HepG2 (cell line): Measurements from ENCODE around the gene IL32. TPM values are rescaled to one million over a fixed set of nuclear protein-coding genes. Genes with fewer than 3 reads are reported as not detected.
"Not testable (repeated sequence)": the region's sequence is repeated elsewhere in the genome, so short reads cannot be mapped to it uniquely, and the experiment has no call there.

Experiments used
- ATAC-seq: fragments of 200-7000 bp; cut with Tn5 transposase; 3 replicates; pipeline ENCODE4 v1.9.1; 2020; ENCODE audit warnings: mild to moderate bottlenecking, moderate library complexity
- BruUV-seq: library from RNA; stranded (reverse); fragments of 400-500 nt; replicated peaks from 2 replicates; lab custom pipeline; 2021; lab: Mats Ljungman, UMichigan
- CTCF ChIA-PET: fragments of 300-600 bp; formaldehyde crosslinking; extraction: SDS; loops from one replicate; lab custom pipeline; 2021; ENCODE audit warnings: low total read pairs, inconsistent platforms, low intra/inter-chr PET ratio; lab: Yijun Ruan, JAX
- POLR2A ChIA-PET: fragments of 350-600 bp; sonication (Branson Sonifier 250); formaldehyde crosslinking; loops from one replicate; lab custom pipeline; 2020; ENCODE audit warnings: antibody characterized with exemption, inconsistent platforms; lab: Yijun Ruan, JAX
- DNase-seq: peaks from one replicate; pipeline ENCODE4 v3.0.0-alpha.2; 2015; ENCODE audit warnings: low spot score
- FAIRE-seq: peaks from 3 replicates; lab custom pipeline; 2011; peaks lifted over from hg19 to GRCh38; lab: Jason Lieb, UNC
- H2AFZ ChIP-seq: one replicate; pipeline ENCODE4 v1.6.1; 2011; ENCODE audit warnings: low read length, inconsistent platforms
- H3K27ac ChIP-seq: fragments of 300-600 bp; 3 replicates; pipeline ENCODE4 v1.8.0; 2011; ENCODE audit warnings: mixed run types, mild to moderate bottlenecking, mixed read lengths, low read length, inconsistent platforms; ENCODE audit not compliant: insufficient read depth; ENCODE audit errors: extremely low read length
- H3K27me3 ChIP-seq, 2 experiments: fragments of 200-600 bp in 1 of 2; 2 replicates in 1 of 2; 3 replicates in 1 of 2; pipeline versions ENCODE4 v1.6.0 to v1.8.0; 2011; ENCODE audit warnings: low read length in 2 of 2, mild to moderate bottlenecking in 2 of 2, moderate library complexity in 2 of 2, inconsistent platforms in 1 of 2; ENCODE audit not compliant: insufficient read depth in 2 of 2, control insufficient read depth in 1 of 2
- H3K36me3 ChIP-seq, 2 experiments: fragments of 200-600 bp in 1 of 2; replicated peaks in 1 of 2; 2 replicates in 1 of 2; 3 replicates in 1 of 2; pipeline versions ENCODE4 v1.5.1 to v1.8.0; 2011; ENCODE audit warnings: low read length in 2 of 2, inconsistent platforms in 1 of 2; ENCODE audit not compliant: insufficient read depth in 2 of 2, control insufficient read depth in 1 of 2
- H3K4me1 ChIP-seq: 2 replicates; pipeline ENCODE4 v1.5.1; 2012; ENCODE audit warnings: low read length, inconsistent platforms; ENCODE audit not compliant: insufficient read depth
- H3K4me2 ChIP-seq: 2 replicates; pipeline ENCODE4 v1.6.0; 2011; ENCODE audit warnings: low read depth, low read length, inconsistent platforms
- H3K4me3 ChIP-seq, 3 experiments: fragments of 200-600 bp in 1 of 3; sonication (generic), shearing (Covaris generic) in 1 of 3; replicated peaks in 1 of 3; 2 replicates each; pipeline ENCODE4 v1.5.1; 2011 to 2016; ENCODE audit warnings: low read length in 3 of 3, inconsistent platforms in 2 of 3, low read depth in 2 of 3, mild to moderate bottlenecking in 2 of 3, control low read depth in 1 of 3, mixed read lengths in 1 of 3; ENCODE audit not compliant: insufficient read depth in 1 of 3
- H3K79me2 ChIP-seq: one replicate; pipeline ENCODE4 v1.6.1; 2011; ENCODE audit warnings: low read length, inconsistent platforms; ENCODE audit not compliant: insufficient read depth
- H3K9ac ChIP-seq: 2 replicates; pipeline ENCODE4 v1.6.0; 2011; ENCODE audit warnings: mild to moderate bottlenecking, low read depth, low read length, inconsistent platforms; ENCODE audit not compliant: insufficient read depth
- H3K9me3 ChIP-seq: 2 replicates; pipeline ENCODE4 v1.5.1; 2012; ENCODE audit warnings: mild to moderate bottlenecking, low read length
- H4K20me1 ChIP-seq: 2 replicates; pipeline ENCODE4 v1.6.0; 2011; ENCODE audit warnings: inconsistent platforms, mild to moderate bottlenecking, low read length, moderate library complexity; ENCODE audit not compliant: insufficient read depth
- HOXD1 ChIP-seq: sonication (generic); formaldehyde crosslinking; IDR thresholded peaks from 2 replicates; pipeline ENCODE4 v1.5.0; 2020; ENCODE audit warnings: missing genetic modification reagents
- MAF1 ChIP-seq: sonication (generic); formaldehyde crosslinking; IDR thresholded peaks from 2 replicates; pipeline ENCODE4 v1.5.0; 2020; ENCODE audit warnings: missing genetic modification reagents, borderline replicate concordance
- MBNL3 ChIP-seq: fragments of 250-450 bp; sonication (Bioruptor Pico); conservative IDR thresholded peaks from 2 replicates; pipeline ENCODE4 v1.8.0; 2022; ENCODE audit warnings: mild to moderate bottlenecking, inconsistent platforms
- NFYC ChIP-seq: IDR thresholded peaks from 2 replicates; pipeline ENCODE4 v1.6.1; 2016; ENCODE audit warnings: missing genetic modification reagents, missing compliant biosample characterization
- TARDBP ChIP-seq: sonication (generic); formaldehyde crosslinking; IDR thresholded peaks from 2 replicates; pipeline ENCODE4 v1.8.0; 2022; ENCODE audit warnings: mild to moderate bottlenecking, missing genetic modification reagents
- ZFAT ChIP-seq: sonication (generic); formaldehyde crosslinking; conservative IDR thresholded peaks from 2 replicates; pipeline ENCODE4 v1.8.1; 2023; ENCODE audit warnings: missing genetic modification reagents, inconsistent platforms
- ZNF570 ChIP-seq: sonication (generic); formaldehyde crosslinking; IDR thresholded peaks from 2 replicates; pipeline ENCODE4 v1.4.0; 2020; ENCODE audit warnings: mild to moderate bottlenecking, missing genetic modification reagents, borderline replicate concordance
- ZNF597 ChIP-seq: sonication (generic); formaldehyde crosslinking; IDR thresholded peaks from 2 replicates; pipeline ENCODE4 v1.5.0; 2020; ENCODE audit warnings: missing genetic modification reagents
- ZNF709 ChIP-seq: sonication (generic); formaldehyde crosslinking; IDR thresholded peaks from 2 replicates; pipeline ENCODE4 v1.5.0; 2020; ENCODE audit warnings: mild to moderate bottlenecking, missing genetic modification reagents
- ZNF879 ChIP-seq: sonication (generic); formaldehyde crosslinking; IDR thresholded peaks from 2 replicates; pipeline ENCODE4 v1.8.1; 2023; ENCODE audit warnings: missing genetic modification reagents
- WGBS: methylation state at CpG from one replicate; pipeline ENCODE4 v1.1.6; 2017; ENCODE audit warnings: low lambda C conversion rate; 5-methylcytosine and 5-hydroxymethylcytosine counted together
- in situ Hi-C: cut with HindIII; loops from 2 replicates; pipeline ENCODE4 v1.10.0; 2017; ENCODE audit warnings: low pct_unique_long_range_greater_than_20kb; ENCODE audit not compliant: extremely low pct_ligation_motif_present
- intact Hi-C: fragments of 100-400 bp; cut with micrococcal nuclease; formaldehyde crosslinking; loops from one replicate; pipeline ENCODE4 v1.10.0; 2022; ENCODE audit not compliant: unreplicated experiment
- polyA plus RNA-seq, 8 experiments: library from polyadenylated mRNA; depleted of rRNA in 3 of 8; stranded (reverse) in 7 of 8; unstranded in 1 of 8; fragments of >200 nt; fragmentation: Illumina TruSeq in 4 of 8; extraction: Trizol in 4 of 8; gene quantifications; 2 replicates each; pipeline versions ENCODE4 v1.2.1 to v1.2.3, GENCODE V29; 2011 to 2016; ENCODE audit warnings: low read depth in 4 of 8, missing spikeins in 1 of 8, mixed read lengths in 1 of 8; ENCODE audit not compliant: insufficient read depth in 1 of 8
- total RNA-seq, 5 experiments: library from RNA; depleted of rRNA; stranded (reverse); fragments of >200 nt; fragmentation: Illumina TruSeq; extraction: Trizol; gene quantifications; 2 replicates each; pipeline ENCODE4 v1.2.3, GENCODE V29; 2016; ENCODE audit warnings: low read depth in 1 of 5

The IL32 gene
- total and polyA plus RNA-seq, 2 of the 13 experiments (the other 11 are each of a cell fraction or from before 2014, with no cell fraction given), result 115 to 165 TPM

- POLR2A ChIA-PET, result no interaction called here
- FAIRE-seq, result no peak
Measured at GRCh38 chr16:3051494-3051893, 13.9 kb upstream of the IL32 start.

GRCh38 chr16:3052571-3053329, 12.7 kb upstream of the IL32 start:
- H2AFZ ChIP-seq, DNase-seq, in situ Hi-C loops, H3K9ac ChIP-seq, intact Hi-C loops, H3K4me2 ChIP-seq, H3K36me3 ChIP-seq, CTCF ChIA-PET, H3K79me2 ChIP-seq, H4K20me1 ChIP-seq, H3K27ac ChIP-seq, H3K9me3 ChIP-seq, BruUV-seq, POLR2A ChIA-PET, H3K4me1 ChIP-seq, FAIRE-seq, H3K4me3 ChIP-seq: not testable (repeated sequence)
- peak; percentile 46 for ATAC-seq
- 64% methylated on average over 11 of the region's 12 CpGs for WGBS
- H3K27me3 ChIP-seq, result peaks cover 5 to 35% of the 10 kb centered on the region in 2 experiments

More at GRCh38 chr16:3051494-3051893, 13.9 kb upstream of the IL32 start:
- Histone ChIP-seq H3K36me3 (no peaks in the 10 kb centered on the region), H3K9me3 (no peaks in the 10 kb centered on the region), H3K4me3 (no peak overlapping the region), H3K79me2 (no peaks in the 10 kb centered on the region), H3K4me2 (no peak overlapping the region), H3K27ac (no peak overlapping the region), H2AFZ (no peak overlapping the region), H3K9ac (no peak overlapping the region), H3K27me3 (peaks cover 5 to 47% of the 10 kb centered on the region in 2 experiments), H4K20me1 (no peaks in the 10 kb centered on the region), H3K4me1 (no peaks in the 10 kb centered on the region)
- no peak for ATAC-seq
- TF ChIP-seq NFYC (CRISPR knock-in tag), result no peak
- TF ChIP-seq ZNF570 (CRISPR knock-in tag), result no peak
- TF ChIP-seq ZNF879 (CRISPR knock-in tag), result no peak
- TF ChIP-seq MBNL3 (CRISPR knock-in tag), result no peak
- TF ChIP-seq HOXD1 (CRISPR knock-in tag), result no peak
- TF ChIP-seq ZFAT (CRISPR knock-in tag), result no peak
- TF ChIP-seq MAF1 (CRISPR knock-in tag), result no peak
- no peak for TF ChIP-seq ZNF597 (CRISPR knock-in tag)
- TF ChIP-seq TARDBP (CRISPR knock-in tag), result no peak
- TF ChIP-seq ZNF709 (CRISPR knock-in tag), result no peak
- CTCF ChIA-PET, result no interaction called here
- DNase-seq, result no peak
- in situ Hi-C loops, result no loop called here
- BruUV-seq, result no TSS peak
- intact Hi-C loops, result no loop called here
- WGBS, result 28% methylated on average over 9 of the region's 9 CpGs
